Mucosa of stomach (tissue), 1 donor: ENCODE data around the gene SEPHS1.
"Not testable (repeated sequence)": the region's sequence is repeated elsewhere in the genome, so short reads cannot be mapped to it uniquely, and the experiment has no call there.

Experiments used
- H3K27me3 ChIP-seq: one replicate; pipeline ENCODE4 v1.7.0; 2013; ENCODE audit warnings: mild to moderate bottlenecking, low read length; ENCODE audit not compliant: control insufficient read depth, insufficient read depth
- H3K36me3 ChIP-seq: one replicate; pipeline ENCODE4 v1.7.0; 2013; ENCODE audit warnings: low read length; ENCODE audit not compliant: control insufficient read depth, insufficient read depth
- H3K4me1 ChIP-seq: one replicate; pipeline ENCODE4 v1.7.0; 2013; ENCODE audit warnings: mild to moderate bottlenecking, low read length; ENCODE audit not compliant: control insufficient read depth, insufficient read depth
- H3K4me3 ChIP-seq: one replicate; pipeline ENCODE4 v1.7.0; 2013; ENCODE audit warnings: low read length
- H3K9ac ChIP-seq: one replicate; pipeline ENCODE4 v1.7.0; 2013; ENCODE audit warnings: mild to moderate bottlenecking, low read length, moderate library complexity
- H3K9me3 ChIP-seq: one replicate; pipeline ENCODE4 v1.7.0; 2013; ENCODE audit warnings: mild to moderate bottlenecking, low read length, moderate library complexity; ENCODE audit not compliant: control insufficient read depth
- donor health status: Pancreatic carcinoma.

SEPHS1 gene

GRCh38 chr10:13379061-13379460 is 31.0 kb upstream of the SEPHS1 start:
- not testable (repeated sequence) for H3K9me3 ChIP-seq, H3K4me1 ChIP-seq, H3K27me3 ChIP-seq, H3K36me3 ChIP-seq, H3K9ac ChIP-seq, H3K4me3 ChIP-seq

- H3K27me3 ChIP-seq: no peaks in the 10 kb centered on the region
- H3K4me3 ChIP-seq: no peak overlapping the region
- H3K36me3 ChIP-seq: no peaks in the 10 kb centered on the region
- no peak overlapping the region for H3K9ac ChIP-seq
- no peaks in the 10 kb centered on the region for H3K4me1 ChIP-seq
- no peaks in the 10 kb centered on the region for H3K9me3 ChIP-seq
Measured at GRCh38 chr10:13376746-13377145, 28.7 kb upstream of the SEPHS1 start.

- Histone ChIP-seq H3K4me3 (no peak overlapping the region), H3K9ac (no peak overlapping the region), H3K27me3 (no peaks in the 10 kb centered on the region), H3K4me1 (no peaks in the 10 kb centered on the region), H3K36me3 (no peaks in the 10 kb centered on the region), H3K9me3 (no peaks in the 10 kb centered on the region)
Measured at GRCh38 chr10:13376297-13376696, 28.2 kb upstream of the SEPHS1 start.

GRCh38 chr10:13375791-13376190 is 27.7 kb upstream of the SEPHS1 start:
- no peaks in the 10 kb centered on the region for H3K27me3 ChIP-seq

GRCh38 chr10:13373644-13374043 is 25.6 kb upstream of the SEPHS1 start:
- Histone ChIP-seq H3K9me3 (no peaks in the 10 kb centered on the region), H3K27me3 (no peaks in the 10 kb centered on the region), H3K4me3 (no peak overlapping the region), H3K4me1 (no peaks in the 10 kb centered on the region), H3K36me3 (no peaks in the 10 kb centered on the region), H3K9ac (no peak overlapping the region)

More at GRCh38 chr10:13375791-13376190, 27.7 kb upstream of the SEPHS1 start:
- no peaks in the 10 kb centered on the region for H3K9me3 ChIP-seq
- H3K4me3 ChIP-seq: no peak overlapping the region
- no peaks in the 10 kb centered on the region for H3K36me3 ChIP-seq
- no peak overlapping the region for H3K9ac ChIP-seq
- no peaks in the 10 kb centered on the region for H3K4me1 ChIP-seq

GRCh38 chr10:13372524-13372923 is 24.4 kb upstream of the SEPHS1 start:
- Histone ChIP-seq H3K36me3 (no peaks in the 10 kb centered on the region), H3K9ac (no peak overlapping the region)

GRCh38 chr10:13371897-13372470 is 23.9 kb upstream of the SEPHS1 start:
- Histone ChIP-seq H3K36me3 (no peaks in the 10 kb centered on the region), H3K4me1 (no peaks in the 10 kb centered on the region)

More at GRCh38 chr10:13372524-13372923, 24.4 kb upstream of the SEPHS1 start:
- no peak overlapping the region for H3K4me3 ChIP-seq
- H3K4me1 ChIP-seq: no peaks in the 10 kb centered on the region
- no peaks in the 10 kb centered on the region for H3K27me3 ChIP-seq
- H3K9me3 ChIP-seq: no peaks in the 10 kb centered on the region

GRCh38 chr10:13366891-13367290 is 18.8 kb upstream of the SEPHS1 start:
- Histone ChIP-seq H3K4me3 (no peak overlapping the region), H3K36me3 (no peaks in the 10 kb centered on the region), H3K27me3 (no peaks in the 10 kb centered on the region), H3K4me1 (no peaks in the 10 kb centered on the region), H3K9me3 (no peaks in the 10 kb centered on the region), H3K9ac (no peak overlapping the region)

More at GRCh38 chr10:13371897-13372470, 23.9 kb upstream of the SEPHS1 start:
- Histone ChIP-seq H3K9me3 (no peaks in the 10 kb centered on the region), H3K27me3 (no peaks in the 10 kb centered on the region), H3K9ac (no peak overlapping the region), H3K4me3 (no peak overlapping the region)

- no peak overlapping the region for H3K9ac ChIP-seq
- H3K9me3 ChIP-seq: no peaks in the 10 kb centered on the region
- no peaks in the 10 kb centered on the region for H3K36me3 ChIP-seq
- no peaks in the 10 kb centered on the region for H3K4me1 ChIP-seq
- no peaks in the 10 kb centered on the region for H3K27me3 ChIP-seq
- H3K4me3 ChIP-seq: no peak overlapping the region
Measured at GRCh38 chr10:13365831-13366230, 17.7 kb upstream of the SEPHS1 start.

- Histone ChIP-seq H3K4me1 (no peaks in the 10 kb centered on the region), H3K9ac (no peak overlapping the region), H3K36me3 (no peaks in the 10 kb centered on the region), H3K4me3 (no peak overlapping the region), H3K9me3 (no peaks in the 10 kb centered on the region), H3K27me3 (no peaks in the 10 kb centered on the region)
Measured at GRCh38 chr10:13365243-13365642, 17.1 kb upstream of the SEPHS1 start.

- Histone ChIP-seq H3K27me3 (no peaks in the 10 kb centered on the region), H3K9me3 (no peaks in the 10 kb centered on the region), H3K9ac (no peak overlapping the region), H3K36me3 (no peaks in the 10 kb centered on the region), H3K4me1 (no peaks in the 10 kb centered on the region), H3K4me3 (no peak overlapping the region)
Measured at GRCh38 chr10:13360587-13360986, 12.5 kb upstream of the SEPHS1 start.

GRCh38 chr10:13356392-13356791 is 8.3 kb upstream of the SEPHS1 start:
- Histone ChIP-seq H3K36me3 (no peaks in the 10 kb centered on the region), H3K4me1 (no peaks in the 10 kb centered on the region), H3K4me3 (no peak overlapping the region), H3K9ac (no peak overlapping the region), H3K27me3 (peaks cover 13% of the 10 kb centered on the region), H3K9me3 (no peaks in the 10 kb centered on the region)

- H3K9me3 ChIP-seq: no peaks in the 10 kb centered on the region
Measured at GRCh38 chr10:13354783-13355182, 6.7 kb upstream of the SEPHS1 start.

More at GRCh38 chr10:13354783-13355182, 6.7 kb upstream of the SEPHS1 start:
- Histone ChIP-seq H3K27me3 (peaks cover 15% of the 10 kb centered on the region), H3K4me3 (no peak overlapping the region), H3K9ac (no peak overlapping the region), H3K4me1 (peaks cover 6% of the 10 kb centered on the region), H3K36me3 (no peaks in the 10 kb centered on the region)
